ENCODE results near the gene ATF6B. TPM values are rescaled to one million over a fixed set of nuclear protein-coding genes. Genes with fewer than 3 reads are reported as not detected.

Gene ATF6B
- total and polyA plus RNA-seq, 2 of the 13 experiments (the other 11 are each of a cell fraction or from before 2014, with no cell fraction given): 18.1 to 44.0 TPM

- TF ChIP-seq CREB3 (CRISPR knock-in tag; IDR thresholded peaks at IDR 0.05) (no peak), FOXC1 (CRISPR knock-in tag; IDR thresholded peaks at IDR 0.05; ENCODE audit: borderline replicate concordance) (peak; percentile 74; the same call in 1 of the 2 replicates), ZNF430 (CRISPR knock-in tag; IDR thresholded peaks at IDR 0.05) (no peak), ZNF747 (CRISPR knock-in tag; IDR thresholded peaks at IDR 0.05; ENCODE audit: borderline replicate concordance) (peak; percentile 83; the same call in 1 of the 2 replicates), ZBTB2 (CRISPR knock-in tag; IDR thresholded peaks at IDR 0.05; ENCODE audit: low read depth) (no peak), ZIK1 (CRISPR knock-in tag; IDR thresholded peaks at IDR 0.05; ENCODE audit: borderline replicate concordance, low read depth) (no peak; the same call in 1 of the 2 replicates), HNRNPK (IDR thresholded peaks at IDR 0.05; ENCODE audit: low read depth, low read length, poor library complexity, severe bottlenecking) (no peak), CBX2 (IDR thresholded peaks at IDR 0.05; ENCODE audit: low read depth, low read length) (no peak), CBX2 (CRISPR knock-in tag; IDR thresholded peaks at IDR 0.05; ENCODE audit: low read depth) (no peak), POGZ (CRISPR knock-in tag; IDR thresholded peaks at IDR 0.05) (no peak), ZNF547 (CRISPR knock-in tag; IDR thresholded peaks at IDR 0.05) (no peak), NR2C2 (CRISPR knock-in tag; IDR thresholded peaks at IDR 0.05; ENCODE audit: borderline replicate concordance) (no peak), EED (CRISPR knock-in tag; IDR thresholded peaks at IDR 0.05) (no peak), ZNF44 (CRISPR knock-in tag; IDR thresholded peaks at IDR 0.05) (no peak), REPIN1 (CRISPR knock-in tag; IDR thresholded peaks at IDR 0.05; ENCODE audit: borderline replicate concordance, low read depth) (no peak; the same call in 1 of the 2 replicates)
- TF ChIP-seq, protein P1, sequence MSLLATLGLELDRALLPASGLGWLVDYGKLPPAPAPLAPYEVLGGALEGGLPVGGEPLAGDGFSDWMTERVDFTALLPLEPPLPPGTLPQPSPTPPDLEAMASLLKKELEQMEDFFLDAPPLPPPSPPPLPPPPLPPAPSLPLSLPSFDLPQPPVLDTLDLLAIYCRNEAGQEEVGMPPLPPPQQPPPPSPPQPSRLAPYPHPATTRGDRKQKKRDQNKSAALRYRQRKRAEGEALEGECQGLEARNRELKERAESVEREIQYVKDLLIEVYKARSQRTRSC (CRISPR knock-in tag; IDR thresholded peaks at IDR 0.05; ENCODE audit: low read depth): no peak
- TF ChIP-seq, protein P2, sequence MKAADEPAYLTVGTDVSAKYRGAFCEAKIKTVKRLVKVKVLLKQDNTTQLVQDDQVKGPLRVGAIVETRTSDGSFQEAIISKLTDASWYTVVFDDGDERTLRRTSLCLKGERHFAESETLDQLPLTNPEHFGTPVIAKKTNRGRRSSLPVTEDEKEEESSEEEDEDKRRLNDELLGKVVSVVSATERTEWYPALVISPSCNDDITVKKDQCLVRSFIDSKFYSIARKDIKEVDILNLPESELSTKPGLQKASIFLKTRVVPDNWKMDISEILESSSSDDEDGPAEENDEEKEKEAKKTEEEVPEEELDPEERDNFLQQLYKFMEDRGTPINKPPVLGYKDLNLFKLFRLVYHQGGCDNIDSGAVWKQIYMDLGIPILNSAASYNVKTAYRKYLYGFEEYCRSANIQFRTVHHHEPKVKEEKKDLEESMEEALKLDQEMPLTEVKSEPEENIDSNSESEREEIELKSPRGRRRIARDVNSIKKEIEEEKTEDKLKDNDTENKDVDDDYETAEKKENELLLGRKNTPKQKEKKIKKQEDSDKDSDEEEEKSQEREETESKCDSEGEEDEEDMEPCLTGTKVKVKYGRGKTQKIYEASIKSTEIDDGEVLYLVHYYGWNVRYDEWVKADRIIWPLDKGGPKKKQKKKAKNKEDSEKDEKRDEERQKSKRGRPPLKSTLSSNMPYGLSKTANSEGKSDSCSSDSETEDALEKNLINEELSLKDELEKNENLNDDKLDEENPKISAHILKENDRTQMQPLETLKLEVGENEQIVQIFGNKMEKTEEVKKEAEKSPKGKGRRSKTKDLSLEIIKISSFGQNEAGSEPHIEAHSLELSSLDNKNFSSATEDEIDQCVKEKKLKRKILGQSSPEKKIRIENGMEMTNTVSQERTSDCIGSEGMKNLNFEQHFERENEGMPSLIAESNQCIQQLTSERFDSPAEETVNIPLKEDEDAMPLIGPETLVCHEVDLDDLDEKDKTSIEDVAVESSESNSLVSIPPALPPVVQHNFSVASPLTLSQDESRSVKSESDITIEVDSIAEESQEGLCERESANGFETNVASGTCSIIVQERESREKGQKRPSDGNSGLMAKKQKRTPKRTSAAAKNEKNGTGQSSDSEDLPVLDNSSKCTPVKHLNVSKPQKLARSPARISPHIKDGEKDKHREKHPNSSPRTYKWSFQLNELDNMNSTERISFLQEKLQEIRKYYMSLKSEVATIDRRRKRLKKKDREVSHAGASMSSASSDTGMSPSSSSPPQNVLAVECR (CRISPR knock-in tag; IDR thresholded peaks at IDR 0.05; ENCODE audit: borderline replicate concordance): 0 out of 2 replicates have a peak, but pooled peaks have one; percentile 66
Measured at GRCh38 chr6:32177183-32177787, 49.2 kb upstream of the ATF6B start (continued).

Data from HepG2 (cell line).